Kidney epithelial cell (primary cell): ENCODE measurements around the gene NRG2. TPM values are rescaled to one million over a fixed set of nuclear protein-coding genes. Genes with fewer than 3 reads are reported as not detected.

Experiments
- DNase-seq: peaks from one replicate; pipeline ENCODE4 v3.0.0-alpha.2; 2010; ENCODE audit warnings: low read depth
- H3K27me3 ChIP-seq: 2 replicates; pipeline ENCODE4 v1.6.0; 2011; ENCODE audit warnings: low read length; ENCODE audit not compliant: control insufficient read depth, insufficient read depth
- H3K36me3 ChIP-seq: 2 replicates; pipeline ENCODE4 v1.5.1; 2011; ENCODE audit warnings: low read length; ENCODE audit not compliant: control insufficient read depth, insufficient read depth
- H3K4me3 ChIP-seq: 2 replicates; pipeline ENCODE4 v1.5.1; 2011; ENCODE audit warnings: low read depth, mild to moderate bottlenecking, control low read depth, low read length
- total RNA-seq: library from RNA; depleted of rRNA; stranded (reverse); fragments of >200 nt; gene quantifications from 2 replicates; pipeline ENCODE4 v1.2.3, GENCODE V29; 2015
- TF ChIP-seq, protein P1 (sequence below): IDR thresholded peaks from 2 replicates; pipeline ENCODE4 v1.5.1; 2011; ENCODE audit warnings: mild to moderate bottlenecking, moderate library complexity, low read length, control low read depth, inconsistent platforms; ENCODE audit not compliant: insufficient read depth, poor library complexity, severe bottlenecking

Gene NRG2
- total RNA-seq, 1 donor from 2014 or later = not detected

DNA sequence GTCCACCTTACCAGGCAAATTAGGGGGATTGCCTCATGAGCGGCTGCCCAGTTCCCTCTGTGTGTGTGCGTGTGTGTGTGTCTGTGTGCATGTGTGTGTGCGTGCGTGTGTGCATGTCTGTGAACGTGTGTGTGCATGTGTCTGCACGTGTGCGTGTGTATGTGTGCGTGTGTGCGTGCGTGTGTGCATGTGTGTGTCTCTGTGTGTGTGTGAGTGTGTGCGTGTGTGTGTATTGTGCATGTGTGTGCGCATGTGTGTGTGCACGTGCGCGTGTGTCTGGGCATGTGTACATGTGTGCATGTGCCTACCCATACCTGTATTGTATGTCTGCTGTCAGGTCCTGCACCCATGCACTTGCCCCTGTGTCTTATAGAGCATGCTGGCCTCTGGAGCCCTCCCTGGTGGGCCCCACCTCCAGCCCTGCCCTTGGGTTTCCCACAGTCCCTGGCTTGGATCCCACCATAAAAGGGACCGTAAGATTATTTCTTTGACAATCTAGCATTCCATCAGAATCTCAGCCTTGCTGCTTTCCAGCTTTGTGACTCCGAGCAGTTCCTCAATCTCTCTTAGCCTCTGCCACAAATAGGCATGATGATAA, 238.2 kb downstream of the NRG2 start:
- peaks cover 29% of the 10 kb centered on the region for H3K27me3 ChIP-seq
- no peak for DNase-seq
- H3K4me3 ChIP-seq = no peak overlapping the region
- no peaks in the 10 kb centered on the region for H3K36me3 ChIP-seq
- TF ChIP-seq, protein P1, sequence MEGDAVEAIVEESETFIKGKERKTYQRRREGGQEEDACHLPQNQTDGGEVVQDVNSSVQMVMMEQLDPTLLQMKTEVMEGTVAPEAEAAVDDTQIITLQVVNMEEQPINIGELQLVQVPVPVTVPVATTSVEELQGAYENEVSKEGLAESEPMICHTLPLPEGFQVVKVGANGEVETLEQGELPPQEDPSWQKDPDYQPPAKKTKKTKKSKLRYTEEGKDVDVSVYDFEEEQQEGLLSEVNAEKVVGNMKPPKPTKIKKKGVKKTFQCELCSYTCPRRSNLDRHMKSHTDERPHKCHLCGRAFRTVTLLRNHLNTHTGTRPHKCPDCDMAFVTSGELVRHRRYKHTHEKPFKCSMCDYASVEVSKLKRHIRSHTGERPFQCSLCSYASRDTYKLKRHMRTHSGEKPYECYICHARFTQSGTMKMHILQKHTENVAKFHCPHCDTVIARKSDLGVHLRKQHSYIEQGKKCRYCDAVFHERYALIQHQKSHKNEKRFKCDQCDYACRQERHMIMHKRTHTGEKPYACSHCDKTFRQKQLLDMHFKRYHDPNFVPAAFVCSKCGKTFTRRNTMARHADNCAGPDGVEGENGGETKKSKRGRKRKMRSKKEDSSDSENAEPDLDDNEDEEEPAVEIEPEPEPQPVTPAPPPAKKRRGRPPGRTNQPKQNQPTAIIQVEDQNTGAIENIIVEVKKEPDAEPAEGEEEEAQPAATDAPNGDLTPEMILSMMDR = no peak

- no peak for DNase-seq
- TF ChIP-seq, protein P1 = no peak
- H3K36me3 ChIP-seq = no peaks in the 10 kb centered on the region
- peaks cover 32% of the 10 kb centered on the region for H3K27me3 ChIP-seq
- H3K4me3 ChIP-seq = no peak overlapping the region
Observed at GRCh38 chr5:139803978-139804377, 239.1 kb downstream of the NRG2 start.

- Histone ChIP-seq H3K27me3 (peaks cover 67% of the 10 kb centered on the region), H3K36me3 (no peaks in the 10 kb centered on the region), H3K4me3 (no peak overlapping the region)
- TF ChIP-seq, protein P1 = no peak
- DNase-seq = no peak
Observed at GRCh38 chr5:139799359-139799758, 243.7 kb downstream of the NRG2 start.

DNA sequence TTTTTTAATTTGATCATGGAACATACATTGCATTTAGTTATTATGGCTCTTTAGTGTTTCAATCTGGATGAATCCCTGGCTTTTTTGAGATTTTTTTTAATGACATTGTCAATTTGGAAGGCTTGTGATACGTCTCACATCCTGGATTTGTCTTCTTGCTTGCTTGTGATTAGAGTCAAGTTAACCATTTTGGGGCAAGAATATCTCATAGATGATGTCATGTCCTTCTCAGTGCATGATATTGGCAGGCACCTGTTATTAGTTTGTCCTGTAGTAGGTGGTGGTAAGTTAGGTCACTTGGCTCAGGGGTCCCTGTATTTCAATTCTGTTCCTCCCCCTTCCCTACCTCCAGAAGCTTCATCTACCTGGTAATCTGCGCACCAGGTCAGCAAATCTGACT, 244.2 kb downstream of the NRG2 start:
- H3K36me3 ChIP-seq = no peaks in the 10 kb centered on the region
- DNase-seq = no peak
- peaks cover 72% of the 10 kb centered on the region for H3K27me3 ChIP-seq
- TF ChIP-seq, protein P1 = no peak
- H3K4me3 ChIP-seq = no peak overlapping the region

DNA sequence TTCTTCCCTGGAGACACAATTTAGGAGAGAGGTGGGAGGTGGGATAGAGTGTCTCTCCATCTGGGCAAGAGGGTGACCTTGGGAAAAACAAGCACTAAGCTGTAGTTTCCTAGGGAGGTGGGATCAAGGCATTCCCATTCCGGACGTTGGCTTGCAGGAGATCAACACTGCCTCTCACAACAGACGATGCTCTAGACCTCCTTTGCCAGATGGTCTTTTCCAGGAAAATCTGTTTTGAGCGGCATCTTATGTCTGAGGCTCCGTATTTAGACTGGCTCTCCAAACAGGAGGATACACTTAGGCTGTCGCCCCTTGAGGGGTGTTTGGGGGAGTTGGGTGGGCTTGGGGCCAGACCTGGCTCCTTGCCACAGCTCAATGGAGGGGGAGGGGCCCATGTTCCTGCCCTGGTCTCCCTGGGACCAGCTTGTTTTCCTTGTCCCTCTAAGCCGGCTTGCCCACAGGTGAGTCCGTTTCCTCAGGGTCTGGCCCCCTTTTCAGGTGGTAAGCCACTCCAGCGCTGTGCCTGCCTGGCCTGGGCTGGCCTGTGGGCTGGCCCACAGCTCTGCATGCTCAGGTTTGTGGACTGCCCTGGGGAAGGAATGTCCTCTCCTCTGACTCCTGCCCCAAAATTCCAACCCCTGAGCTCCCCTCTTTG, 245.1 kb downstream of the NRG2 start:
- peaks cover 78% of the 10 kb centered on the region for H3K27me3 ChIP-seq
- TF ChIP-seq, protein P1 = no peak
- no peaks in the 10 kb centered on the region for H3K36me3 ChIP-seq
- no peak overlapping the region for H3K4me3 ChIP-seq
- no peak for DNase-seq

DNA sequence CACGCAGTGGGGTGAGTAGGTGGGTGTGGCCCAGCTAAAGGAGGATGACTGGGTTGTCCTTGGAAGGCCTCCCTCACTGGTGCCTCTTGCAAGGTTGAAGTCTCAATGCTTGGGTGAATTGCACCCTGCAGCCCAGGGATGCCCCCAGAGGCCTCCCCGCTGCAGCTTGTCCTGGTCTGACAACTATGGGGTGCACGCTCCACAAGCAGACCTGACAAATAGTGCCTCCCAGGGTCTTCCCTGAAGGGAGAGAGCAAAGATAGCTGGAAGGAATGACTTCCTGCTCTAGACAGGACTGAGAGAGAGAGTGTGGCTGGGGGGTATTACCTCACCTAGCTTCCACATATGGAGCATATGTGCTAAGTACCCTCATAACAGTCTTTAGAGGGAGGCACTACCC, 245.8 kb downstream of the NRG2 start:
- Histone ChIP-seq H3K36me3 (no peaks in the 10 kb centered on the region), H3K4me3 (no peak overlapping the region), H3K27me3 (peaks cover 72% of the 10 kb centered on the region)
- TF ChIP-seq, protein P1 = no peak
- no peak for DNase-seq
